Activated CD8-positive, alpha-beta memory T cell treated with anti-CD3 and anti-CD28 coated beads, Interleukin-2, amount 50 U/mL, for 24 hours (primary cell): ENCODE data around the gene RGSL1.

Experiments used
- DNase-seq: peaks from one replicate; pipeline ENCODE4 v3.0.0-alpha.2; 2020; ENCODE audit errors: extremely low read depth

RGSL1 gene

GRCh38 chr1:182549346-182549745 is 99.4 kb downstream of the RGSL1 start:
- no peak for DNase-seq

- DNase-seq = no peak
Measured at GRCh38 chr1:182549811-182550210, 99.9 kb downstream of the RGSL1 start.

- DNase-seq = no peak
Measured at GRCh38 chr1:182552527-182552926, 102.6 kb downstream of the RGSL1 start.

- no peak for DNase-seq
Measured at GRCh38 chr1:182555493-182555892, 105.5 kb downstream of the RGSL1 start.

- no peak for DNase-seq
Measured at GRCh38 chr1:182556279-182556678, 106.3 kb downstream of the RGSL1 start.

GRCh38 chr1:182560392-182560984 is 110.5 kb downstream of the RGSL1 start:
- no peak for DNase-seq

- no peak for DNase-seq
Measured at GRCh38 chr1:182561456-182561855, 111.5 kb downstream of the RGSL1 start.

- DNase-seq = no peak
Measured at GRCh38 chr1:182563095-182563494, 113.1 kb downstream of the RGSL1 start.

- no peak for DNase-seq
Measured at GRCh38 chr1:182564406-182565004, 114.6 kb downstream of the RGSL1 start.

- DNase-seq = no peak
Measured at GRCh38 chr1:182565537-182565936, 115.6 kb downstream of the RGSL1 start.

GRCh38 chr1:182567629-182568028 is 117.7 kb downstream of the RGSL1 start:
- DNase-seq = no peak

GRCh38 chr1:182568647-182569284 is 118.8 kb downstream of the RGSL1 start:
- no peak for DNase-seq

GRCh38 chr1:182569939-182570610 is 120.1 kb downstream of the RGSL1 start:
- no peak for DNase-seq

- no peak for DNase-seq
Measured at GRCh38 chr1:182570611-182570970, 120.6 kb downstream of the RGSL1 start.

- DNase-seq = no peak
Measured at GRCh38 chr1:182574156-182574555, 124.2 kb downstream of the RGSL1 start.

- DNase-seq = no peak
Measured at GRCh38 chr1:182575540-182576149, 125.7 kb downstream of the RGSL1 start.

GRCh38 chr1:182580736-182581135 is 130.8 kb downstream of the RGSL1 start:
- no peak for DNase-seq

GRCh38 chr1:182584746-182585145 is 134.8 kb downstream of the RGSL1 start:
- no peak for DNase-seq

- DNase-seq = no peak
Measured at GRCh38 chr1:182586380-182586779, 136.4 kb downstream of the RGSL1 start.

- DNase-seq = no peak
Measured at GRCh38 chr1:182587093-182587492, 137.1 kb downstream of the RGSL1 start.

GRCh38 chr1:182587666-182588499 is 137.9 kb downstream of the RGSL1 start:
- DNase-seq = no peak
